Measurements from ENCODE around the gene ZNF462.

The ZNF462 gene

DNA sequence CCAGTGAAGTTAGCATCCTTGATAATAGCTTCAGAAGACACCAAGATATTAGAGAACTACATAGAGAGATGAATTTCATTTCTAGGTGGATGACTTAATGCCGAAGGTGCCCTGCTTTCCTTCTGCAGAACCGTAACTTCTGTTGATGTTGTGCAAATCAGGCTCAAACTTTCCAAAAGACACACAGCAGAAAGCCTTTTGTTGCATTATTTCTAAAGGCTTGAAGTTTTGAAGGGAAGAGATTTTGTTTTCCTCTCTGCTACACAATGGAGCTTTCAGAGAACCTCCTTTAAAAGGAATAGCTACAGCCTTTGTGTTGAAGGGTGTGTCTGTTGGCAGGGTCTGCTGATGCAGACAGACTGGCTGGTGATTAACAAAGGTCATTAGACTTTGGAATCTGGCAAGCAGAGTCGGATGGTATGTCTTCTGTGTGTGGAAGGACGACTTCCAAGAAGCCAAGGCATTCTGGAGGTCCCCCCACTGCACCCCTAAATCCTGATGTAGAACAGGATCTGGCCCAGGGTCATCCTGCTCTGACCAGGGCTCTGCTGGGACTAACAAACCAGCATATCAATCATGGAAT lies 57.8 kb downstream of the ZNF462 start:
- no peak overlapping the region for H3K4me3 ChIP-seq (replicated peaks; ENCODE audit: low read depth, low read length)
- TF ChIP-seq, protein P1, sequence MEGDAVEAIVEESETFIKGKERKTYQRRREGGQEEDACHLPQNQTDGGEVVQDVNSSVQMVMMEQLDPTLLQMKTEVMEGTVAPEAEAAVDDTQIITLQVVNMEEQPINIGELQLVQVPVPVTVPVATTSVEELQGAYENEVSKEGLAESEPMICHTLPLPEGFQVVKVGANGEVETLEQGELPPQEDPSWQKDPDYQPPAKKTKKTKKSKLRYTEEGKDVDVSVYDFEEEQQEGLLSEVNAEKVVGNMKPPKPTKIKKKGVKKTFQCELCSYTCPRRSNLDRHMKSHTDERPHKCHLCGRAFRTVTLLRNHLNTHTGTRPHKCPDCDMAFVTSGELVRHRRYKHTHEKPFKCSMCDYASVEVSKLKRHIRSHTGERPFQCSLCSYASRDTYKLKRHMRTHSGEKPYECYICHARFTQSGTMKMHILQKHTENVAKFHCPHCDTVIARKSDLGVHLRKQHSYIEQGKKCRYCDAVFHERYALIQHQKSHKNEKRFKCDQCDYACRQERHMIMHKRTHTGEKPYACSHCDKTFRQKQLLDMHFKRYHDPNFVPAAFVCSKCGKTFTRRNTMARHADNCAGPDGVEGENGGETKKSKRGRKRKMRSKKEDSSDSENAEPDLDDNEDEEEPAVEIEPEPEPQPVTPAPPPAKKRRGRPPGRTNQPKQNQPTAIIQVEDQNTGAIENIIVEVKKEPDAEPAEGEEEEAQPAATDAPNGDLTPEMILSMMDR (IDR thresholded peaks at IDR 0.05; ENCODE audit: low read length, missing control alignments) = no peak
- DNase-seq (ENCODE audit: low read depth) = peak; percentile 49

DNA sequence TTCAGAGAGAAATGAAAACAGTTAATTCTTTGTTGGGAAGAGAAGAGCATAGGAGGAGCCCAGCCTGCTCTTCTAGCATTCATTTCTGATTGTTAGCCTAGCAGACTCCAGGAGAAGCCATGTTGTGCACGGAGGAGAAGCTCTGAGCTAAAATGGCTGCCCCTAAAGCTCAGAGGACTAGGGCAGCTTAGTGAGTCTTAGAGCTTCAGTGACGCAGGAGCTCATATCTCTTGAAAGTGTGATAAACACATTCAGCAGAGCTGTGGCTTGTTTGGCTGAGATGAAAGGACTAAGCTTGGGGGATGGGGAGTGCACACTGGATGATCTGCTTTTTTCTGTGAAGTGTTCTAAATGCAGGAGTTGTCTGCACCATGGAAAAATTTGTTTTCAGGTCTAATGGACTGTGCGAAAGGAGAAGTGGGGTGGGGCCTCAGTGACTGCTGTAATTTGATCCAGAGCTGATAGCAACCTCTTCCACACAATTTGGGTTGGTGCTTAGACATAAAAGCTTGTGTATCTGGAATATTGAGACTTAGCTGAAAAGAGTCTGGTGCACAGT lies 58.5 kb downstream of the ZNF462 start:
- TF ChIP-seq, protein P1 (IDR thresholded peaks at IDR 0.05; ENCODE audit: low read length, missing control alignments) = no peak
- peak; percentile 83 for DNase-seq (ENCODE audit: low read depth)

DNA sequence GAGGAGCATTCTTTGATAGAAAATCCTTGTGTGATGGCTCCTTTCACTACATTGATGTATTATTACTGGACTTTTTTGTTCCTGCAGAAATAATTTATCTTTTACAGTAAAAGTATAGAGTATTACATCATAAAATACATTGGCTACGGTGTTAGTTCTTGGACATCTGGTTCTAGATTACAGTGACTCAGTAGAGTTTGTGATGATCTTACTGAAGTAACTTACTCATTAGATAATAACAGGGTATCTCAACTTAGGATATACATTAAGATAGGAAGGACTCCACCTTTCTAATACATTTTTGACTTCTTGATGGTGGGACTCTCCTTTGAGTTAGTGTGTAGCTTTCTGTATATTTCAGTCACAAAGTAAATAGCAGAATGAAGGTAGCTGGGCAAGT lies 59.1 kb downstream of the ZNF462 start:
- DNase-seq (ENCODE audit: low read depth) = peak; percentile 20
- TF ChIP-seq, protein P1 (IDR thresholded peaks at IDR 0.05; ENCODE audit: low read length, missing control alignments) = no peak
- no peak overlapping the region for H3K4me3 ChIP-seq (replicated peaks; ENCODE audit: low read depth, low read length)

More for the DNA sequence above, 58.5 kb downstream of the ZNF462 start:
- no peak overlapping the region for H3K4me3 ChIP-seq (replicated peaks; ENCODE audit: low read depth, low read length)

DNA sequence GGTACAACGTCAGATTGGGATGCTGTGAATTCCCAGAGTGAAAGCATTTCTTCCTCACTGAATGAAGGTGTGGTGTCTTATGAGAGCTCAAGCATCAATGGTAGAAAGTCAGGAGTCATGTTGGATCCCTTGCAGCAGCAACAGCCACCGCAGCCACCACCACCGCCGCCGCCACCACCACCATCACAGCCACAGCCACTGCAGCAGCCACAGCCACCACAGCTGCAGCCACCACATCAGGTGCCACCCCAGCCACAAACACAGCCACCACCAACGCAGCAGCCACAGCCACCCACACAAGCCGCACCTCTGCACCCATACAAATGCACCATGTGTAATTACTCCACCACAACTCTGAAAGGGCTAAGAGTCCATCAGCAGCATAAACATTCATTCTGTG lies 62.4 kb downstream of the ZNF462 start:
- DNase-seq (ENCODE audit: low read depth) = no peak
- TF ChIP-seq, protein P1 (IDR thresholded peaks at IDR 0.05; ENCODE audit: low read length, missing control alignments) = no peak
- H3K4me3 ChIP-seq (replicated peaks; ENCODE audit: low read depth, low read length) = no peak overlapping the region

DNA sequence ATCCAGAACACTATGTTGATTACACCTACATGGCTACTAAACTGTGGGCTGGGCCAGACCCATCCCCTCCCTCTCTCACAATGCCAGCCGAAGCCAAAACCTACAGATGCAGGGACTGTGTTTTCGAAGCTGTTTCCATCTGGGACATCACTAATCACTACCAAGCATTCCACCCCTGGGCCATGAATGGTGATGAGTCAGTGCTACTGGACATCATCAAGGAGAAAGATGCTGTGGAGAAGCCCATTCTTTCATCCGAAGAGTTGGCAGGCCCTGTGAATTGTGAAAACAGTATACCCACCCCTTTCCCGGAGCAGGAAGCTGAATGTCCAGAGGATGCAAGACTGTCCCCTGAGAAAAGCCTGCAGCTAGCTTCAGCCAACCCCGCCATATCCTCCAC lies 65.0 kb downstream of the ZNF462 start:
- H3K4me3 ChIP-seq (replicated peaks; ENCODE audit: low read depth, low read length) = no peak overlapping the region
- DNase-seq (ENCODE audit: low read depth) = peak; percentile 79
- TF ChIP-seq, protein P1 (IDR thresholded peaks at IDR 0.05; ENCODE audit: low read length, missing control alignments) = no peak

DNA sequence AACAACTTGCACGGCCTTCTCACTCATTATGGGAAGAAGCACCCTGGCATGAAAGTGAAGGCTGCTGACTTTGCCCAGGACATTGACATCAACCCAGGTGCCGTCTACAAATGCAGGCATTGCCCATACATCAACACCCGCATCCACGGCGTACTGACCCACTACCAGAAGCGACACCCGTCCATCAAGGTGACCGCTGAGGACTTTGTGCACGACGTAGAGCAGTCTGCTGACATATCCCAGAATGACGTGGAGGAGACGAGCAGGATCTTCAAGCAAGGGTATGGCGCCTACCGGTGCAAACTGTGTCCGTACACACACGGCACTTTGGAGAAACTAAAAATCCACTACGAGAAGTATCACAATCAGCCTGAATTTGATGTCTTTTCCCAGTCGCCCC lies 65.4 kb downstream of the ZNF462 start:
- no peak for DNase-seq (ENCODE audit: low read depth)
- TF ChIP-seq, protein P1 (IDR thresholded peaks at IDR 0.05; ENCODE audit: low read length, missing control alignments) = no peak
- H3K4me3 ChIP-seq (replicated peaks; ENCODE audit: low read depth, low read length) = no peak overlapping the region
